HG03095 (cell line): ENCODE measurements around the gene SLCO2B1.

Experiments
- ATAC-seq: cut with Tn5 transposase; IDR thresholded peaks from one replicate; pipeline ENCODE4 v1.9.1; 2021; ENCODE audit warnings: moderate library complexity; ENCODE audit not compliant: unreplicated experiment

Gene SLCO2B1

DNA sequence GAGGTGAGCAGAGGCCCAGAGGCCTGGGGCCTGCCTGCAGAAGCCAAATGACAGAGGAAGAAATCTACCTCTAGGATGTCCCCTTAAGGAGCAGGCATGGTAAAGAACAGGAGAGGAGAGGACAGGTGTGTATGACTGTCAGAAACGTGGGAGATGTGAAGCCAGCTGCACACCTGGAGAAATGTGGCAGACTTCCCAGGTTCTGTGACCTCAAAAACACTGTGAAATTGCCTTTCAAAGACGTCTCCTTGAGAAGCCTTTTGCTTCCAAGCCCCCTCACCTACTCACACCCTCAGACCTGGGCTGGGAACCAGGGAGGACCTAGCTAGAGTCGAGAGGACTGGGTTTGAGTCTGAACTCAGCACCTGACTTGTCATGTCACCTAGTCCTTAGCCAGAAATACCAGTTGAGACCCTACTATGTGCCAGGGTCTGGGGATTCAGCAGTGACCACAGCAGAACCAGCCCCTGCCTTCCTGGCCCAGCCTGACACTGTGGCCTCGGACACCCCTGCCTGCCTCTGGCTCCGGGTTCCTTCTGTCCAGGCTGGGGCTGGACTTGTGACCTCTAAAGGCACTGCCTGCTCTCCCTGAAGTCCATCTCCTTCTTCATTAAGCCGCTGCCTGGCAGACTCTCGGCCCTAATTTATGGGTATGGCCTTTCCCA lies 95.2 kb downstream of the SLCO2B1 start:
- ATAC-seq = no peak

DNA sequence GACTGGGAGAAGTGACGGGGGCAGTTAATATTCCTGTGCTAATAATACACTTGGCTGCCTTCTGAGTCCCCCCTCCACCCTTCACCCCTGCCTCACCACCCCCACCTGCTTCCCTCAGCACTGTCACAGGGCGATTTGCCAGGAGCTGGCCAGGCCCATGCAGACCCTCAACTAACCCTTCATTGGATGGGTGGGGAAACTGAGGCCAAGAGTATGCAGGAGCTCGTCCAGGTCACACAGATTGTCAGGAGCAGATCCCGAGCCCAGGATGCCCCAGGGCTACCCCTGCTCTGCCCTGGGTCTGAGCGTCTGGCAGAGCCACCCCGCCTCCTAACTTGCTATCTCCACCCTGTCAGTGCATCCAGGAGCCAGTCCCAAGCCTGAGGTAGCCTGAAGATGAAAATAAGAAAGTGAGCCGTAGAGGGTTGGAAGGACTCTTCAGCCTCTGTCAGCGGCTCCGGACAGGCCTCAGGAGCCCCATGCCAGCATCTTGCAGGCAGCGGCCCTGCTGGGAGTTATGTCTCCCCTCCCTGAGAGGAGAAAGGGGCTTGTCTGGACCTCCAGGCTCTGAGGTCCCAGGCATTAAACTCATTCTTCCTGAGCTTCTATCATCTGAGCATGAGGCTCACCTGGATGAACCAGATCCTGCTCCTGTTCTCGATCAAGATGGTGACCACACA lies 95.9 kb downstream of the SLCO2B1 start:
- ATAC-seq = no peak

DNA sequence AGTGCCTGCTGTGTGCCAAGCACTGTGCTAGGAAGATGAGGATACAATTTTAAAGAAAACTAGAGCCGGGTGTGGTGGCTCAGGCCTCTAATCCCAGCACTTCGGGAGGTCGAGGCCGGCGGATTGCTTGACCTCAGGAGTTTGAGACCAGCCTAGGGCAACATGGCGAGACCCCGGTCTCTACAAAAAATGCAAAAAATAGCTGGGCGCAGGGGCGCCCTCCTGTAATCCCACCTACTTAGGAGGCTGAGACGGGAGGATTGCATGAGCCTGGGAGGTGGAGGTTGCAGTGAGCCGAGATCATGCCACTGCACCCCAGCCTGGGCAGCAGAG lies 98.0 kb downstream of the SLCO2B1 start:
- ATAC-seq = no peak

DNA sequence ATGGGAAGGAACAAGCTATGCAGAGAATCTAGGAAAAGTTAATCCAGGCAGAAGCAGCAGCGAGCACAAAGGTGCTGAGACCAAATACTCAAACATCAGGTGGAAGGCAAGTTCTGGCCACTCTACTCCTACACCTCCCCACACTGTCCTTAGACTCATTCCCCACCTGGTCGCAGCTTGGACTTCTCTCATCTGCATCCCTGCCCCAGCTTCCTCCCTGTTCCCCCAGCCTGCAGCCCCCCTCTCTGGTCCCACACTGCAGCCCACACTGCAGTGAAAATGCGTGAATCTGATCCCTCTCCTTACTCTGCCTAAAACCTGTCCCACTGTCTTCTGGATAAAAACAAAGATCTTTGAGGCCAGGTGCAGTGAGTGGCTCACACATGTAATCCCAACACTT lies 98.8 kb downstream of the SLCO2B1 start:
- ATAC-seq = no peak

DNA sequence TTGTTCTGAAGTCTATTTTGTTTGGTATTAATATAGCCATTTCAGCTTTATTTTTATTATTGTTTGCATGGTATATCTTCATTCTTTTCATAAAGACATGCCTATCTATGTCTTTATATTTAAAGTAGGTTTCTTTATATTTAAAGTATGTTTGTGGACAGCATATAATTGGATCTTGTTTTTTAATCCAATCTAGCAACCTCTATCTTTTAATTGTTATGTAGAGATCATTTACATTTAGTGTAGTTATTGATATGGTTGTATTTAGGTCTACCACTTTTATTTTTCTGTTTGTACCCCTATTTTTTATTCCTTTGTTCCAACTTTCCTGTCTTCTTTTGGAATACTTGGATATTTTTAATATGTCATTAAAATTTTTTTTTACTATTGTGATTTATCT lies 103.4 kb downstream of the SLCO2B1 start:
- ATAC-seq = no peak
